Measurements from ENCODE around the gene CIB1. TPM values are rescaled to one million over a fixed set of nuclear protein-coding genes. Genes with fewer than 3 reads are reported as not detected.

The CIB1 gene
- total and polyA plus RNA-seq, 2 of the 8 experiments (the other 6 are each of a cell fraction or from before 2014, with no cell fraction given), result 26.0 to 63.5 TPM

- TF ChIP-seq CHD2 (IDR thresholded peaks at IDR 0.05; ENCODE audit: low read length) (no peak), PHF8 (conservative IDR thresholded peaks at IDR 0.05; ENCODE audit: low read depth, low read length) (no peak; the same call in 1 of the 2 replicates), RXRA (IDR thresholded peaks at IDR 0.05; ENCODE audit: insufficient read depth, low read depth, low read length) (no peak), HDAC6 (IDR thresholded peaks at IDR 0.05; ENCODE audit: low read depth, low read length) (no peak), MAX (IDR thresholded peaks at IDR 0.05) (no peak), TAF1 (IDR thresholded peaks at IDR 0.05; ENCODE audit: low read depth, low read length) (no peak), TCF12 (IDR thresholded peaks at IDR 0.05; ENCODE audit: low read depth, low read length) (no peak), CHD1 (IDR thresholded peaks at IDR 0.05; ENCODE audit: low read depth, low read length) (no peak), POU5F1 (IDR thresholded peaks at IDR 0.05; ENCODE audit: low read depth, low read length) (no peak), CTBP2 (IDR thresholded peaks at IDR 0.05; ENCODE audit: borderline replicate concordance, insufficient read depth, insufficient read length, low read length) (no peak), RFX5 (IDR thresholded peaks at IDR 0.05; ENCODE audit: borderline replicate concordance, low read depth, low read length) (no peak), CEBPB (IDR thresholded peaks at IDR 0.05; ENCODE audit: low read depth, low read length) (no peak; the same call in 1 of the 2 replicates), E2F6 (IDR thresholded peaks at IDR 0.05) (no peak), ASH2L (IDR thresholded peaks at IDR 0.05; ENCODE audit: low read length) (no peak), SP2 (IDR thresholded peaks at IDR 0.05; ENCODE audit: low read length) (no peak), SUZ12 (IDR thresholded peaks at IDR 0.05; ENCODE audit: low read length) (no peak), GTF2F1 (IDR thresholded peaks at IDR 0.05; ENCODE audit: borderline replicate concordance, low read depth, low read length) (no peak), SAP30 (IDR thresholded peaks at IDR 0.05; ENCODE audit: insufficient read depth, insufficient replicate concordance, low read length) (peak; percentile 33), NRF1 (IDR thresholded peaks at IDR 0.05; ENCODE audit: low read depth, low read length) (no peak), KDM1A (IDR thresholded peaks at IDR 0.05; ENCODE audit: borderline replicate concordance, low read length) (no peak), SP1 (IDR thresholded peaks at IDR 0.05; ENCODE audit: low read depth, low read length) (no peak), SIN3A (conservative IDR thresholded peaks at IDR 0.05 in 1 of 2, IDR thresholded peaks at IDR 0.05 in 1 of 2; ENCODE audit: low read depth in 1 of 2, low read length in 2 of 2) (peak in 1 of 2 experiments; percentile 77; a peak in 2 of 4 replicates), POLR2AphosphoS5 (IDR thresholded peaks at IDR 0.05; ENCODE audit: low read depth, low read length) (peak; percentile 9; the same call in 1 of the 2 replicates), CBX5 (IDR thresholded peaks at IDR 0.05; ENCODE audit: low read depth, low read length) (no peak)
Observed at GRCh38 chr15:90266061-90266431, 32.3 kb upstream of the CIB1 start (continued).
